Measurements from ENCODE around the gene LAGE3.
A peak's percentile ranks its signal among the peaks of the same experiment; 100 is the strongest.

Gene LAGE3

DNA sequence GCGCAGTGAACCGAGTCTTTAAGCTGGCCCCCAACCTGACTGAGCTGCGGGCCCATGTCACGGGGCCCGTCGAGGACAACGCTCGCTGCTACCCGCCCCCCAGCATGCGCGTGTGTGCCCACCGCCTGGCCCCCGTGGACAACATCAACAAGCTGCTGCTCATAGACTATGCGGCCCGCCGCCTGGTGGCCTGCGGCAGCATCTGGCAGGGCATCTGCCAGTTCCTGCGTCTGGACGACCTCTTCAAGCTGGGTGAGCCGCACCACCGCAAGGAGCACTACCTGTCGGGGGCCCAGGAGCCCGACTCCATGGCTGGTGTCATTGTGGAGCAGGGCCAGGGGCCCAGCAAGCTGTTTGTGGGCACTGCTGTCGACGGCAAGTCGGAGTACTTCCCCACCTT lies 18.8 kb downstream of the LAGE3 start:
- peaks cover 7% of the 10 kb centered on the region for H3K4me1 Mint-ChIP-seq (ENCODE audit: low read depth)
- no peak overlapping the region for H3K27ac Mint-ChIP-seq
- H3K27me3 Mint-ChIP-seq (ENCODE audit: low read depth): no peaks in the 10 kb centered on the region
- peak overlapping the region; percentile 21 for H3K4me3 Mint-ChIP-seq
- H3K36me3 Mint-ChIP-seq (ENCODE audit: low read depth): peaks cover 4% of the 10 kb centered on the region
- H3K9me3 Mint-ChIP-seq: no peaks in the 10 kb centered on the region

DNA sequence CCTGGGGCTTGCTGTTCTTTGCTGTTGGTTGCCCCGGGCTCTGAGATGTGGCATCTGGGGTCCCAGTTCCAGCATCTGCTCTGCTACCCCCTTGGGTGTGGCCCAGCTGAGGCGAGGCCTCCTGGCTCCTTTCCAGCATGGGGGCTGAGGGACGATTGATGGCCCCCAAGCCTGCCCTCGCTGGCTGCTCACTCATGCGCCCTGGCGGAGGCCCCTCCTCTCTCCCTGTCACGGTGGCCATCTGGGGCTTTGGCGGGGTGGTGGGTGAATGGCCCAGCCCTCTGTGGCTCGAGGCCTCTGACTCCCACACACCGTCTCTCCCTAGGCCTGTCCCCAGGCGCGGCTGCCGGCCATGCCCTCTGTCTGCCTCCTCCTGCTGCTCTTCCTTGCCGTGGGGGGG lies 19.2 kb downstream of the LAGE3 start:
- no peak overlapping the region for H3K27ac Mint-ChIP-seq
- peaks cover 7% of the 10 kb centered on the region for H3K4me1 Mint-ChIP-seq (ENCODE audit: low read depth)

DNA sequence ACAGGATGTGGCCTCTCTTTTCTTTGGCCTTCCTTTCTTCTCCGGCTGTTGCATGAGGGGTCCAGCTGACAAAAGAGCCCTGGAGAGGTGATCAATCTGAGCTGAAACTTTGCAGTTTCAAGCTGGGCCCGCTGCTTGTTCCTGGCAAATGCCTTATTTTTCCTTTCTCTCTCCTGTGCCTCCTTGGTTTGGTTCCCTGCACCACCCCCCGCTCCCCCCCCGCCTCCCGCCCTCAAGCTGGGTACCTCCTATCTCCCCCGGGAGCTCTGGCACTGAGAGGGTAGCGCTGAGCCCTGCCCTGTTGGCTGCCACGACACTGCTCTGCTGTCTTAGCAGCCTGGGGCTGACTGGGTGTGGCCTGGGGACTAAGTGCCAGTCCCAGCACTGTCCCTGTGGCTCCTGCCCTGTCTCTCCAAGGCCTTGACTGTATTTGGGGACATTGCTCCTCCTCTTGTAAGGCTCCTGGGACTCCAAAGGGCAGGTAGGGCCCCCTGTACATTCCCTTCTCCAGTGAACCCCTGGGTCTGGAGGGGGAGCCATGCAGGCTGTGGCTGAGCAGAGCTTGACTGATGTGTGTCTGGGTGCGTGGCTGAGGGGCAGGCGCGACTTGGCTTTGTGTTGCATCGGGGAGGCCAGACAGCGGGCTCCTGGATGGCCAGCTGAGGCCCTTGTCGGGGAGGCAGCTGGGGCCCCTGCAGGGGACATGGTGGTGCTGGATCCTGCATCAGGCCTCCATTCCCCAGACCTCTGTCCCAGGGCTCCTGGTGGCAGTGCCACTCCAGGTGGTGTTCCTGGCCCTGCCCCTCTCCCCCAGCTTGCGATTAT lies 19.9 kb downstream of the LAGE3 start:
- peak overlapping the region; percentile 85 for H3K4me3 Mint-ChIP-seq
- no peaks in the 10 kb centered on the region for H3K27me3 Mint-ChIP-seq (ENCODE audit: low read depth)
- H3K4me1 Mint-ChIP-seq (ENCODE audit: low read depth): peaks cover 7% of the 10 kb centered on the region
- peak overlapping the region; percentile 68 for H3K27ac Mint-ChIP-seq
- H3K9me3 Mint-ChIP-seq: no peaks in the 10 kb centered on the region
- H3K36me3 Mint-ChIP-seq (ENCODE audit: low read depth): peaks cover 4% of the 10 kb centered on the region

More for the DNA sequence above, 19.2 kb downstream of the LAGE3 start:
- Mint-ChIP-seq H3K9me3 (no peaks in the 10 kb centered on the region), H3K4me3 (no peak overlapping the region), H3K27me3 (ENCODE audit: low read depth) (no peaks in the 10 kb centered on the region), H3K36me3 (ENCODE audit: low read depth) (peaks cover 4% of the 10 kb centered on the region)

- Mint-ChIP-seq H3K27me3 (ENCODE audit: low read depth) (no peaks in the 10 kb centered on the region), H3K9me3 (no peaks in the 10 kb centered on the region), H3K36me3 (ENCODE audit: low read depth) (peaks cover 4% of the 10 kb centered on the region)
Observed at GRCh38 chrX:154458116-154458953, 20.7 kb downstream of the LAGE3 start, which contains the start of gene PLXNA3. Gene PLXNA3, plus strand, starts transcription at chrX:154458281. Its CDS starts 1,903 bp downstream, at chrX:154460184.

DNA sequence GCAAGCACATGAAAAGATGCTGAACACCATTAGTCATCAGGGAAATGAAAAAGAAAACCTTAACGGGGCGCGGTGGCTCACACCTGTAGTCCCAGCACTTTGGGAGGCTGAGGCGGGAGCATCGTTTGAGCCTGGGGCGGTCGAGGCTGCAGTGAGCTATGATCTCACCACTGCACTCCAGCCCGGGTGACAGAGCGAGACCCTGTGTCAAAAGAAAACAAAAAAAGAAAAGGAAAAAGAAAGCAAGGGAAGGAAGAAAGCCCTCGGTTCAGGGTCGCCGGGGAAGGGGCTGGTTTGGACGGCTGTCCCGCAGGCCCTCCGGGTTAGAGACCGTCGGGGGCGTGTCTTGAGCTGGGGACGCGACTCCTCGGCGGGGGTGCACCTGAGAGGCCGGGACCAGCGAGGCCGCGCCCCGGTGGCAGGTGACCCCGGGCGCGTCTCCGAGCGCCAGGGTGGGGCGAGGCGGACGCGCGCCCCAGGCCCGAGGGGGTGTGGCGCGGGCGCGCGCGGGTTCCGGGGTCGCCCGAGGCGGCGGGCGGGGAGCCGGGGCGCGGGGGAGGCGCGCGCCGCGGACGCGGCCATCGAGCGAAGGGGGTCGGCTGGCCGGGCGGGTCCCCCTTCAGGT lies 21.5 kb downstream of the LAGE3 start:
- Mint-ChIP-seq H3K9me3 (no peaks in the 10 kb centered on the region), H3K4me3 (peak overlapping the region; percentile 98), H3K4me1 (ENCODE audit: low read depth) (peaks cover 7% of the 10 kb centered on the region), H3K27me3 (ENCODE audit: low read depth) (no peaks in the 10 kb centered on the region), H3K27ac (peak overlapping the region; percentile 97), H3K36me3 (ENCODE audit: low read depth) (peaks cover 7% of the 10 kb centered on the region)

More at GRCh38 chrX:154458116-154458953, 20.7 kb downstream of the LAGE3 start, which contains the start of gene PLXNA3:
- Mint-ChIP-seq H3K27ac (peak within 1 kb of the TSS; percentile 97), H3K4me3 (peak within 1 kb of the TSS; percentile 98), H3K4me1 (ENCODE audit: low read depth) (peaks cover 7% of the 10 kb centered on the region)

- Mint-ChIP-seq H3K27me3 (ENCODE audit: low read depth) (no peaks in the 10 kb centered on the region), H3K4me3 (no peak overlapping the region), H3K4me1 (ENCODE audit: low read depth) (peaks cover 5% of the 10 kb centered on the region), H3K36me3 (ENCODE audit: low read depth) (peaks cover 9% of the 10 kb centered on the region), H3K27ac (no peak overlapping the region), H3K9me3 (no peaks in the 10 kb centered on the region)
Observed at GRCh38 chrX:154452823-154453222, 26.3 kb downstream of the LAGE3 start.

DNA sequence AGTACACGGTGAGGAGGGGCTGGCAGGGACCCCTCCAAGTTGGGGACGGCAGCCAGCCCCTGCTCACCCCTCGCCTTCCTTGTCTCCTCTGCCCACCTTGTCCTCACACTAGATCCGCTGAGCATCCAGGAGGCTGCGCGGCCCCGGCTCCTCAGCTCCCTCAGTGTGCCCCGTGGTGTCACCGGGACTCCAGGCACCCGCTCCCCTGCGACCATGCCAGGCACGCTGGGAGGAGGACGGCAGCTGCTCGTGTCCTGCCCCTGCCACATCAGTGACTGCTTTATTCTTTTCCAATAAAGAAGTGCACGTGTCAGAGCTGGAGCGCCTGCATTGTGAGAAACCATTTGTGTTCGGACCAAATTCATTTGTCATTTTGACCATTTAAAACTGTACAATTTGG lies 28.8 kb downstream of the LAGE3 start:
- Mint-ChIP-seq H3K9me3 (no peaks in the 10 kb centered on the region), H3K4me1 (ENCODE audit: low read depth) (peaks cover 11% of the 10 kb centered on the region), H3K4me3 (no peak overlapping the region), H3K27me3 (ENCODE audit: low read depth) (no peaks in the 10 kb centered on the region), H3K27ac (no peak overlapping the region), H3K36me3 (ENCODE audit: low read depth) (peaks cover 13% of the 10 kb centered on the region)

- H3K27me3 Mint-ChIP-seq (ENCODE audit: low read depth): no peaks in the 10 kb centered on the region
- H3K4me3 Mint-ChIP-seq: no peak overlapping the region
- peaks cover 11% of the 10 kb centered on the region for H3K4me1 Mint-ChIP-seq (ENCODE audit: low read depth)
- H3K27ac Mint-ChIP-seq: no peak overlapping the region
- no peaks in the 10 kb centered on the region for H3K9me3 Mint-ChIP-seq
- peaks cover 13% of the 10 kb centered on the region for H3K36me3 Mint-ChIP-seq (ENCODE audit: low read depth)
Observed at GRCh38 chrX:154449618-154450017, 29.5 kb downstream of the LAGE3 start.

- Mint-ChIP-seq H3K4me1 (ENCODE audit: low read depth) (peaks cover 11% of the 10 kb centered on the region), H3K27me3 (ENCODE audit: low read depth) (no peaks in the 10 kb centered on the region), H3K27ac (no peak overlapping the region), H3K36me3 (ENCODE audit: low read depth) (peaks cover 13% of the 10 kb centered on the region), H3K4me3 (no peak overlapping the region), H3K9me3 (no peaks in the 10 kb centered on the region)
Observed at GRCh38 chrX:154448484-154448883, 30.6 kb downstream of the LAGE3 start.

DNA sequence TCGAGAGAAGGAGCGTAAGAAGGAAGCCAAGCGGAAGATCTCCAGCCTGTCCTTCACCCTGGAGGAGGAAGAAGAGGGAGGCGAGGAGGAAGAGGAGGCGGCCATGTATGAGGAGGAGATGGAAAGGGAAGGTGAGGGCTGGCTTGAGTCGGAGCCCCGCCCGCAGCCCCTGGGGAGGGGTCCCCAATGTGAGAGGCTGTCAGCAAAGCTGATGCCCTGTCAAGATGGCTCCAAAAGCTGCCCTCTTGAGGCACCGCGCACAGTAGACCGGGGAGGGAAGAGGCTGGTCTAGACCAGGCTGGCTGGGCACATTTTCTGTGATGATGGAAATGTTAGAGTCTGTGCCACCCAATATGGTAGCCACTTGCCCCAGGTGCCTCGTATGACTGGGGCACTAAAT lies 32.7 kb downstream of the LAGE3 start:
- Mint-ChIP-seq H3K27ac (no peak overlapping the region), H3K4me3 (peak overlapping the region; percentile 37), H3K27me3 (ENCODE audit: low read depth) (no peaks in the 10 kb centered on the region), H3K36me3 (ENCODE audit: low read depth) (peaks cover 6% of the 10 kb centered on the region), H3K9me3 (no peaks in the 10 kb centered on the region), H3K4me1 (ENCODE audit: low read depth) (peaks cover 16% of the 10 kb centered on the region)

- H3K27me3 Mint-ChIP-seq (ENCODE audit: low read depth): no peaks in the 10 kb centered on the region
- H3K9me3 Mint-ChIP-seq: no peaks in the 10 kb centered on the region
- peaks cover 16% of the 10 kb centered on the region for H3K4me1 Mint-ChIP-seq (ENCODE audit: low read depth)
- no peak overlapping the region for H3K27ac Mint-ChIP-seq
- peaks cover 6% of the 10 kb centered on the region for H3K36me3 Mint-ChIP-seq (ENCODE audit: low read depth)
- peak overlapping the region; percentile 37 for H3K4me3 Mint-ChIP-seq
Observed at GRCh38 chrX:154445776-154446175, 33.3 kb downstream of the LAGE3 start.

GRCh38 chrX:154444755-154445246 lies 34.3 kb downstream of the LAGE3 start:
- no peaks in the 10 kb centered on the region for H3K9me3 Mint-ChIP-seq
- H3K27ac Mint-ChIP-seq: no peak overlapping the region
- H3K4me3 Mint-ChIP-seq: peak overlapping the region; percentile 25

DNA sequence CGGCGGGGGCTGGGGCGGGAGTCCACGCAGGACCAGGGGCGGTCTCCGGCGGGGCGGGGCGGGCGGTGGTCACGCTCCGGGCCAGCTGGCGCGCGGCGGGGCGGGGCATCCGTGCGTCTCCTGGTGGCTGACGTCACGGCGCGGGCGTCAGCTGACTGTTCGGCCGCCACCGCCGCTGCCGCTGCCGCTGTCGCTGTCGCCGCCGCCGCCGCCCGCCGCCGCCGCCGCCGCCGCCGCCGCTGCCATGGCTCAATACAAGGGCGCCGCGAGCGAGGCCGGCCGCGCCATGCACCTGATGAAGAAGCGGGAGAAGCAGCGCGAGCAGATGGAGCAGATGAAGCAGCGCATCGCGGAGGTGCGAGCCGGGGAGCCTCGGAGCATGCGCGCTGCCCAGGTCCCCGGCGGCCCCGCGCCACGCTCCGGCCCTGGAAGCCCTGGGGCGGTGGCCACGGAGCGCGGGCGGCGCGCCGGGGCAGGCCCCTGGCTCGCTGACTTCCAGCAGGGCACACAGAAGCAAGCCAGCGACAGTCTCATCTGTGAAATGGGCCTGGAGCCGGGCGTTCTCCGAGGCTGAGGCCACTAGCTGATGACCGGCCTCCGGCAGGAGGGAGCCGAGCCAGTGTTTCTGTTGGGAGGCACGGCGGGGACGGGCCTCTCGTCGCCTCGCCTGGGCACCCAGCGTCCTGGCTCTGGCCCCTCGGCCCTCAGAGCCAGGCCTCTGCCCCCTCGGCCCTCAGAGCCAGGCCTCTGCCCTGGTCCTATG lies 34.9 kb downstream of the LAGE3 start, which contains the start of gene FAM50A:
Gene FAM50A, plus strand, starts transcription at position 150 of the 763 bp plus-strand sequence. Its CDS starts 95 bp downstream, at position 245.
- Mint-ChIP-seq H3K36me3 (ENCODE audit: low read depth) (peaks cover 6% of the 10 kb centered on the region), H3K27ac (peak within 1 kb of the TSS; percentile 79), H3K4me3 (peak within 1 kb of the TSS; percentile 77), H3K9me3 (no peaks in the 10 kb centered on the region), H3K4me1 (ENCODE audit: low read depth) (peaks cover 16% of the 10 kb centered on the region), H3K27me3 (ENCODE audit: low read depth) (no peaks in the 10 kb centered on the region)

More at GRCh38 chrX:154444755-154445246, 34.3 kb downstream of the LAGE3 start:
- no peaks in the 10 kb centered on the region for H3K27me3 Mint-ChIP-seq (ENCODE audit: low read depth)
- peaks cover 6% of the 10 kb centered on the region for H3K36me3 Mint-ChIP-seq (ENCODE audit: low read depth)
- peaks cover 16% of the 10 kb centered on the region for H3K4me1 Mint-ChIP-seq (ENCODE audit: low read depth)

Data from T-helper 1 cell treated with Interleukin-12 subunit alpha and Interleukin-12 subunit beta and Interleukin-4 antibody, amounts not matched to agents 30 μg/mL and 1 μg/mL, for 36 hours (primary cell).